ENCODE measurements around the gene METTL8.

METTL8 gene

DNA sequence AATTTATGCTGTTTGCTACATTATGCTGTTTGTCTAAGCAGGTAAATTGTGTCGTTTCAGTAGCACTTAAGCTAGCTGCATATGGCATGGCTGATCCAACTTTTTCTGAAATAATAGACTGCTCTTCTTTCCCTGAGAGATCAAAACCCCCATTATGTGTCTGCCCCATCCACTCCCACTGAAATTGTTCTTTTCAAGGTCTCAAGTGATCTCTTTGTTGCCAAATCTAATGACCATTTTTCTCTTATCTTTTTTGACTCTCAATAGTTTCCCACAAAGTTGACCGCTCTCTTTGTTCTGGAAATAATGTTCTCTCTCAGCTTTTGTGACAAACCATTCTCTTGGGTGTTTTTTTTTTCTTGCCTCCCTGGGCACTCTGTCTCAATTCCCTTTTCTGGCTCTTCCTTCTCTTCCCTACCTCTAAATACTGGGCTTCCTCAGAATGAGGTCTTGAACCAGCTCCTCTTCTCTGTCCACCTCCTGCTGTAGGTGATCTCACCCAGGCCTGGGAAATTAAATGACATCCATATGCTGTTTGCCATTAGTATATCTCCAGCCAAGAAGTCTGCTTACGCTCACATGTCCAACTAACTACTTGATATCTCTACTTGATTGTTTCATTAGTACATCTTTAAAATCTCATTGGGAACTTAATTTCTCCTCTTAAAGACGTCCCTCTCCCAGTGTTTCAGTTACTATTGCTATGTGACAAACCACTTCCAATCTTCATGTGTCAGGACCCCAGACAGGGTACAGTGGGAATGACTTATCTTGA lies 165.7 kb downstream of the METTL8 start:
- no peak for DNase-seq (ENCODE audit: low read depth in 2 of 3, low spot score in 1 of 3)

Data from stimulated activated CD4-positive, alpha-beta T cell treated with anti-CD3 and anti-CD28 coated beads, Interleukin-12 subunit alpha, Interleukin-12 subunit beta, amount 100 ng/mL, for 48 hours (primary cell).